ENCODE results near the gene CNDP1.

The CNDP1 gene

GRCh38 chr18:74518456-74519295 is 15.6 kb upstream of the CNDP1 start:
- H3K27me3 ChIP-seq (ENCODE audit: control insufficient read depth, insufficient read depth, low read length): no peaks in the 10 kb centered on the region
- no peak overlapping the region for H2AFZ ChIP-seq
- H3K9me3 ChIP-seq (ENCODE audit: control insufficient read depth, low read length): no peaks in the 10 kb centered on the region
- no peak overlapping the region for H3K4me3 ChIP-seq (ENCODE audit: low read depth, low read length)
- H3K4me2 ChIP-seq (ENCODE audit: low read length): no peak overlapping the region
- H3K79me2 ChIP-seq: no peaks in the 10 kb centered on the region
- no peak overlapping the region for H3K27ac ChIP-seq
- no peaks in the 10 kb centered on the region for H3K36me3 ChIP-seq (ENCODE audit: control insufficient read depth, insufficient read depth, low read length)
- TF ChIP-seq, protein P1, sequence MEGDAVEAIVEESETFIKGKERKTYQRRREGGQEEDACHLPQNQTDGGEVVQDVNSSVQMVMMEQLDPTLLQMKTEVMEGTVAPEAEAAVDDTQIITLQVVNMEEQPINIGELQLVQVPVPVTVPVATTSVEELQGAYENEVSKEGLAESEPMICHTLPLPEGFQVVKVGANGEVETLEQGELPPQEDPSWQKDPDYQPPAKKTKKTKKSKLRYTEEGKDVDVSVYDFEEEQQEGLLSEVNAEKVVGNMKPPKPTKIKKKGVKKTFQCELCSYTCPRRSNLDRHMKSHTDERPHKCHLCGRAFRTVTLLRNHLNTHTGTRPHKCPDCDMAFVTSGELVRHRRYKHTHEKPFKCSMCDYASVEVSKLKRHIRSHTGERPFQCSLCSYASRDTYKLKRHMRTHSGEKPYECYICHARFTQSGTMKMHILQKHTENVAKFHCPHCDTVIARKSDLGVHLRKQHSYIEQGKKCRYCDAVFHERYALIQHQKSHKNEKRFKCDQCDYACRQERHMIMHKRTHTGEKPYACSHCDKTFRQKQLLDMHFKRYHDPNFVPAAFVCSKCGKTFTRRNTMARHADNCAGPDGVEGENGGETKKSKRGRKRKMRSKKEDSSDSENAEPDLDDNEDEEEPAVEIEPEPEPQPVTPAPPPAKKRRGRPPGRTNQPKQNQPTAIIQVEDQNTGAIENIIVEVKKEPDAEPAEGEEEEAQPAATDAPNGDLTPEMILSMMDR (IDR thresholded peaks at IDR 0.05): no peak
- H3K9ac ChIP-seq: no peak overlapping the region
- no peaks in the 10 kb centered on the region for H3K4me1 ChIP-seq

DNA sequence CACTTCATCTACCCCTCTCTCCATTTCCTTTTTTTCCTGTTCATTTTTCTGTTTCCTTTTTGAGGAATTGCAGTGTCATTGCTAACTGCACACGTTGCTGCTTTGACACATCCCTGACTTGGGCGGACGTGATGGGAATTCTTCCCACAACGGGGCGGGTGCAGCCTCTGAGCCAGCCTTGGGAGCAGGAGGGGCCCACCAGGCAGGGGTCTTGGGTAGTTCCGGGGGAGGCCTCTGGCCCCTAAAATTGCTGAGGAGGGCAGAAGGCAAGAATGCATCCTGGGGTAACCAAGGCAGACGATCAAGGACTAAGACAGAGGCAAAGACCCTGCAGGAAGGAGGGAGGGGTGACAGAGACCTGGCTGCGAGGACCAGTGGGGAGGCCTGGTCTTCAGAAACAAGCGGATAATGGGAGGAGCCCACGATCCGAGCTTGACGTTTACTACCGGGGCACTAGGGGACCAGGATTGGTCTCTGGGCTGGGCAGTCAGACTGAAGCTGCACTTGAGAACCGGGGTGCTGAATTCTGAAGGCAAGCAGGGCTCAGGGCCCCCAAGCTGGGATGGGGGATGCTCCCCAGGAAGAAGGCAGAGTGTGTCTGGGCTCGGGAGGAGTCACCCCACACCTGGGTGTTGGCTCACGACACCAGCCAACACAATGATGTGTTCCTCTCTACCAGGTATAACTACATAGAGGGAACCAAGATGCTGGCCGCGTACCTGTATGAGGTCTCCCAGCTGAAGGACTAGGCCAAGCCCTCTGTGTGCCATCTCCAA is 14.8 kb upstream of the CNDP1 start:
- TF ChIP-seq, protein P1 (IDR thresholded peaks at IDR 0.05): no peak
- Histone ChIP-seq H3K9me3 (ENCODE audit: control insufficient read depth, low read length) (no peaks in the 10 kb centered on the region), H3K9ac (no peak overlapping the region), H3K4me1 (no peaks in the 10 kb centered on the region), H3K27ac (no peak overlapping the region), H2AFZ (no peak overlapping the region), H3K27me3 (ENCODE audit: control insufficient read depth, insufficient read depth, low read length) (no peaks in the 10 kb centered on the region), H3K4me3 (ENCODE audit: low read depth, low read length) (no peak overlapping the region), H3K4me2 (ENCODE audit: low read length) (no peak overlapping the region), H3K36me3 (ENCODE audit: control insufficient read depth, insufficient read depth, low read length) (no peaks in the 10 kb centered on the region), H3K79me2 (no peaks in the 10 kb centered on the region)

DNA sequence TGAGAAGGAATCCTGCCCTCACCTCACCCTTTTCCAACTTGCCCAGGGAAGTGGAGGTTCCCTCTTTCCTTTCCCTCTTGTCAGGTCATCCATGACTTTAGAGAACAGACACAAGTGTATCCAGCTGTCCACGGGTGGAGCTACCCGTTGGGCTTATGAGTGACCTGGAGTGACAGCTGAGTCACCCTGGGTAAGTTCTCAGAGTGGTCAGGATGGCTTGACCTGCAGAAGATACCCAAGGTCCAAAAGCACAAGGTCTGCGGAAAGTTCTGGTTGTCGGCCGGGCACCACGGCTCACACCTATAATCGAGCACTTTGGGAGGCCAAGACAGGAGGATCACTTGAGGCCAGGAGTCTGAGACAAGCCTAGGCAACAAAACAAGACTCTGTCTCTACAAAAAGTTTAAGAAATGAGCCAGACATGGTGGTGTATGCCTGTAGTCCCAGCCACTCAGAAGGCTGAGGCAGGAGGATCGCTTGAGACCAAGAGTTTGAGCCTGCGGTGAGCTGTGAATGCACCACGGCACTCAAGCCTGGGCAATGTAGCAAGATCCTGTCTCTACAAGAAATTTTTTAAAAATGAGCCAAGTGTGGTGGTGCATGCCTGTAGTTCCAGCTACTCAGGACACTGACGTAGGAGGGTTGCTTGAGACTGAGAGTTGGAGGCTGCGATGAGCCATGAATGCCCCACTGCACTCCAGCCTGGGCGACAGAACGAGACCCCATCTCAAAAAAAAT is 14.0 kb upstream of the CNDP1 start:
- no peak overlapping the region for H3K9ac ChIP-seq

GRCh38 chr18:74521068-74521725 is 13.1 kb upstream of the CNDP1 start:
- Histone ChIP-seq H3K79me2 (no peaks in the 10 kb centered on the region), H3K9me3 (ENCODE audit: control insufficient read depth, low read length) (no peaks in the 10 kb centered on the region), H3K36me3 (ENCODE audit: control insufficient read depth, insufficient read depth, low read length) (no peaks in the 10 kb centered on the region), H3K4me1 (no peaks in the 10 kb centered on the region), H2AFZ (no peak overlapping the region), H3K4me3 (ENCODE audit: low read depth, low read length) (no peak overlapping the region), H3K27ac (no peak overlapping the region), H3K27me3 (ENCODE audit: control insufficient read depth, insufficient read depth, low read length) (no peaks in the 10 kb centered on the region), H3K4me2 (ENCODE audit: low read length) (no peak overlapping the region), H3K9ac (no peak overlapping the region)
- TF ChIP-seq, protein P1 (IDR thresholded peaks at IDR 0.05): no peak

More for the DNA sequence above, 14.0 kb upstream of the CNDP1 start:
- no peak overlapping the region for H3K27ac ChIP-seq
- no peaks in the 10 kb centered on the region for H3K79me2 ChIP-seq
- H3K4me3 ChIP-seq (ENCODE audit: low read depth, low read length): no peak overlapping the region
- no peaks in the 10 kb centered on the region for H3K9me3 ChIP-seq (ENCODE audit: control insufficient read depth, low read length)
- H3K27me3 ChIP-seq (ENCODE audit: control insufficient read depth, insufficient read depth, low read length): no peaks in the 10 kb centered on the region
- TF ChIP-seq, protein P1 (IDR thresholded peaks at IDR 0.05): no peak
- H3K4me2 ChIP-seq (ENCODE audit: low read length): no peak overlapping the region
- no peaks in the 10 kb centered on the region for H3K4me1 ChIP-seq
- no peak overlapping the region for H2AFZ ChIP-seq
- H3K36me3 ChIP-seq (ENCODE audit: control insufficient read depth, insufficient read depth, low read length): no peaks in the 10 kb centered on the region

Measured in parathyroid adenoma (tissue), 2 donors.